Pancreas (tissue), 10 donors: ENCODE results near the gene DEAF1. TPM values are rescaled to one million over a fixed set of nuclear protein-coding genes. Genes with fewer than 3 reads are reported as not detected.

Experiments
- ATAC-seq, 4 donors: fragments of 200-7000 bp; cut with Tn5 transposase; one replicate each; pipeline versions ENCODE4 v1.8.0 to v1.9.1; 2020; ENCODE audit warnings: mild to moderate bottlenecking in 4 of 4, moderate library complexity in 4 of 4
- DNase-seq, 6 donors: peaks; one replicate each; pipeline ENCODE4 v3.0.0-alpha.2; 2020
- FAIRE-seq: peaks from 2 replicates; lab custom pipeline; 2012; peaks lifted over from hg19 to GRCh38; lab: Jason Lieb, UNC
- H3K27ac ChIP-seq, 4 donors: fragments of 200-600 bp; sonication (generic); 1 replicate in 3 of 4; 2 replicates in 1 of 4; pipeline versions ENCODE4 v1.5.0 to v1.8.0; 2020
- H3K27me3 ChIP-seq, 4 donors: fragments of 200-600 bp; one replicate each; pipeline ENCODE4 v1.8.0; 2021
- H3K36me3 ChIP-seq, 3 donors: fragments of 200-600 bp; sonication (generic) in 1 of 3; one replicate each; pipeline versions ENCODE4 v1.5.0 to v1.8.0; 2020 to 2021
- H3K4me1 ChIP-seq, 3 donors: fragments of 200-600 bp; one replicate each; pipeline ENCODE4 v1.8.0; 2021
- H3K4me3 ChIP-seq, 4 donors: fragments of 200-600 bp; sonication (generic) in 2 of 4; one replicate each; pipeline versions ENCODE4 v1.5.0 to v1.8.0; 2020 to 2021
- H3K9me3 ChIP-seq, 4 donors: fragments of 200-600 bp; one replicate each; pipeline ENCODE4 v1.8.0; 2021
- WGBS, 2 donors: extraction: QIAGEN DNeasy Blood & Tissue Kit; methylation state at CpG; one replicate each; pipeline ENCODE4 v1.1.7; 2013; 5-methylcytosine and 5-hydroxymethylcytosine counted together
- intact Hi-C, 3 donors: fragments of 100-400 bp; cut with DNase I; formaldehyde crosslinking; loops; one replicate each; pipeline versions ENCODE4 v1.11.1 to v1.14.2; 2022
- polyA plus RNA-seq, 2 donors: library from polyadenylated mRNA; stranded (reverse); fragments of 200-250 nt; gene quantifications; one replicate each; pipeline ENCODE4 v1.2.3, GENCODE V29; 2013
- total RNA-seq, 6 donors: library from RNA; stranded (reverse); fragmentation: NEBNext Ultra II Directional in 4 of 6; extraction: Animal tissue kit (Norgen Biotek cat#: 25700) in 4 of 6; gene quantifications; one replicate each; pipeline versions ENCODE4 v1.2.1 to v1.2.4, GENCODE V29; 2021 to 2023
- TF ChIP-seq, protein P1 (sequence below), 4 donors: fragments of 200-600 bp; sonication (generic) in 3 of 4; IDR thresholded peaks; one replicate each; pipeline versions ENCODE4 v1.5.0 to v1.8.0; 2021; ENCODE audit warnings: antibody characterized with exemption in 4 of 4
- donor health status: healthy with polysubstance abuse.
- donor health status: DM: no; HTN: no; CAD: no; lungs with moderate emphysema.
- donor health status: DM: no; HTN: no; CAD: no.
- donor health status: control.
- donor health status: control.
- donor health status: Bipolar disorder and iron deficiency.
- donor health status: DM: yes; HTN: yes; CAD: no.
- donor health status: DM: no; HTN: no; CAD: no.
- donor health status: DM: no; HTN: no; CAD: no.
- donor health status: DM: yes; HTN: yes; CAD: no.

DEAF1 gene
- total and polyA plus RNA-seq, 8 donors = 15.9 to 33.8 (median 21.0) TPM

DNA sequence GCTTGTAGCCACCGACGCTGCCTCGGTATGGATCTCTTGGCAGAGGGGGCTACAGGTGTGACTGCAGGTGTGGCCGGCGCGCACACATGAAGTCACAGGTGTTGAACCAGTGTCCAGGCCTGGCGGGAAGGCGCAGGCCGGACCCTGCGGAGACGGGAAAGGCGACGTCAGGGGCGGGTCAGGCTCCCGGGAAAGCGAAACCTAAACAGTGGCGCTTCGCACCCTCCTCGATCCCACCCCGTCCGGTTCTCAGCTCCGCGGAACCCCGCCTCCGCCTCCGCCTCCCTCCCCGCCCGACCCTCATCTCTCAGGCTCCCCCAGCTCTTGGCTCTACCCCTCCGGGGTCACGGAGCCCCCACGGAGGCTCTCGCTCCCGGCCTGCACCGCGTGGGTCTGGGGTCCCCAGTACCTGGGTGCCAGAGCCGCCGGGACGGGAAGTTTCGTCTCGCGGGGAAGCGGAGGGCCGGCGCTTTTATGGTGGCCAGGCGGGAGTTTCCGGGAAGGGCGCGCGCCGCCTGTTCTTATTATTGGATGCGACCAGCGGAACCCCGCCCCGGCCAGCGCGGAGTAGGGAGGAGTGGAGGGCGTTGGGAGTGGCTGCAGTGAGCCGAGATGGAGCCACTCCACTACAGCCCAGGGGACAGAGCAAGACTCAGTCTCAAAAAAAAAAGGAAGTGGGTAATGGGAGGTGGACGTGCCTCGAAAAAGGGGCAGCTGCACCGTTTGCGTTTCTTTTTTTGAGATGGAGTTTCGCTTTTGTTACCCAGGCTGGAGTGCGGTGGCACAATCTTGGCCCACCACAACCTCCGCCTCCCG is 79.3 kb downstream of the DEAF1 start, which contains the start of gene IRF7:
IRF7 (minus strand) TSS at position 447 of the 816 bp plus-strand sequence. CDS start 586 bp downstream, outside the sequence.
- Histone ChIP-seq H3K27ac (peak within 1 kb of the TSS; percentile 79 to 91 (median 84)), H3K27me3 (no peaks in the 10 kb centered on the region), H3K36me3 (peaks cover 0 to 26% (median 12%) of the 10 kb centered on the region in 3 donors), H3K9me3 (no peaks in the 10 kb centered on the region), H3K4me1 (peaks cover 0 to 9% (median 7%) of the 10 kb centered on the region in 3 donors), H3K4me3 (peak within 1 kb of the TSS; percentile 29 to 53 (median 50))
- peak; percentile 88 to 94 (median 91) for DNase-seq
- 25 to 53% methylated on average over 64 to 66 of the region's 66 CpGs for WGBS, 2 donors
- peak; percentile 82 to 90 (median 86) for ATAC-seq
- no peak for FAIRE-seq
- intact Hi-C loops = no loop called here
- TF ChIP-seq, protein P1, sequence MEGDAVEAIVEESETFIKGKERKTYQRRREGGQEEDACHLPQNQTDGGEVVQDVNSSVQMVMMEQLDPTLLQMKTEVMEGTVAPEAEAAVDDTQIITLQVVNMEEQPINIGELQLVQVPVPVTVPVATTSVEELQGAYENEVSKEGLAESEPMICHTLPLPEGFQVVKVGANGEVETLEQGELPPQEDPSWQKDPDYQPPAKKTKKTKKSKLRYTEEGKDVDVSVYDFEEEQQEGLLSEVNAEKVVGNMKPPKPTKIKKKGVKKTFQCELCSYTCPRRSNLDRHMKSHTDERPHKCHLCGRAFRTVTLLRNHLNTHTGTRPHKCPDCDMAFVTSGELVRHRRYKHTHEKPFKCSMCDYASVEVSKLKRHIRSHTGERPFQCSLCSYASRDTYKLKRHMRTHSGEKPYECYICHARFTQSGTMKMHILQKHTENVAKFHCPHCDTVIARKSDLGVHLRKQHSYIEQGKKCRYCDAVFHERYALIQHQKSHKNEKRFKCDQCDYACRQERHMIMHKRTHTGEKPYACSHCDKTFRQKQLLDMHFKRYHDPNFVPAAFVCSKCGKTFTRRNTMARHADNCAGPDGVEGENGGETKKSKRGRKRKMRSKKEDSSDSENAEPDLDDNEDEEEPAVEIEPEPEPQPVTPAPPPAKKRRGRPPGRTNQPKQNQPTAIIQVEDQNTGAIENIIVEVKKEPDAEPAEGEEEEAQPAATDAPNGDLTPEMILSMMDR (IDR thresholded peaks at IDR 0.05) = no peak

DNA sequence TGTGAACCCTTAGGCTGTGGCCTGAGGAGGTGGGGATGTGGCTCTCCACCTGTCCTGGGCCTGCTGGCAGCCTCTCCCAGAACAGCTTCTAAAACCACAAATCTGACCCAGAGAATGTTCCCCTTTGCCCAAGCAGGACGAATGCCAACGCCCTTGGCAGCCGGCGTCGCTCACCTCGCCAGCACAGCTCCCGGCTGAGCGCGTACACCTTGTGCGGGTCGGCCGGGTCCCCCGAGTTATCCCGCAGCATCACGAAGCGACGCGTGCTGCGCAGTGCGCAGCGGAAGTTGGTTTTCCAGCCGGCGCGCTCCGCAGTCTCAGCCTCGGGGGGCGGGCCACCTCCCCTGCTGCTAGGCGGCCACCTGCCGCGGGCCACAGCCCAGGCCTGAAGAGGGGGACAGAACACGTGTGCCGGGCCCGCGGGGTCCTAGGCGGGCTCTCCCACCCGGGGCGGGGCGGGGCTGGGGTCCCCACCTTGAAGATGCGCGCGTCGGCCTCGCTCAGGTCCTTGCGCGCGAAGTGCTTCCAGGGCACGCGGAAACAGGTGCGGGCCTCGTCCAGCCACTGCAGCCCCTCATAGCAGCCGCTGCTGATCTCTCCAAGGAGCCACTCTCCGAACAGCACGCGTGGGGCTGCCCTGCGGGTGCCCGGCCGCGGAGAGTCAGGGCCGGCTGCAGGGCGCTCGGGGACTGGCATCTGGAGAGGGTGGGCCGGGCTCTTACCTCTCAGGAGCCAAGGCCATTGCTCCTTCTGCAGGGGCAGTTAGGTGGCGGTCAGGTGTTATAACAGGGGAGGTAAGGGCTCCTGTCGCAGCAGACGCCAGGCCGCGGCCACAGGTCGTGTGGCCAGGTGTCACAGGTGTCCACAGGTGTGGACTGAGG is 80.2 kb downstream of the DEAF1 start:
- intact Hi-C loops = no loop called here
- ATAC-seq (peak; percentile 2 to 33 (median 18)), FAIRE-seq (no peak), DNase-seq (peak; percentile 46 to 76 (median 68))
- Histone ChIP-seq H3K4me1 (peaks cover 0 to 9% (median 7%) of the 10 kb centered on the region in 3 donors), H3K9me3 (no peaks in the 10 kb centered on the region), H3K36me3 (peaks cover 0 to 35% (median 19%) of the 10 kb centered on the region in 3 donors), H3K27ac (peak overlapping the region; percentile 79 to 91 (median 84)), H3K4me3 (peak overlapping the region; percentile 29 to 53 (median 50)), H3K27me3 (no peaks in the 10 kb centered on the region)
- WGBS, 2 donors = 52 to 72% methylated on average over 68 of the region's 68 CpGs
- TF ChIP-seq, protein P1 (IDR thresholded peaks at IDR 0.05) = no peak

DNA sequence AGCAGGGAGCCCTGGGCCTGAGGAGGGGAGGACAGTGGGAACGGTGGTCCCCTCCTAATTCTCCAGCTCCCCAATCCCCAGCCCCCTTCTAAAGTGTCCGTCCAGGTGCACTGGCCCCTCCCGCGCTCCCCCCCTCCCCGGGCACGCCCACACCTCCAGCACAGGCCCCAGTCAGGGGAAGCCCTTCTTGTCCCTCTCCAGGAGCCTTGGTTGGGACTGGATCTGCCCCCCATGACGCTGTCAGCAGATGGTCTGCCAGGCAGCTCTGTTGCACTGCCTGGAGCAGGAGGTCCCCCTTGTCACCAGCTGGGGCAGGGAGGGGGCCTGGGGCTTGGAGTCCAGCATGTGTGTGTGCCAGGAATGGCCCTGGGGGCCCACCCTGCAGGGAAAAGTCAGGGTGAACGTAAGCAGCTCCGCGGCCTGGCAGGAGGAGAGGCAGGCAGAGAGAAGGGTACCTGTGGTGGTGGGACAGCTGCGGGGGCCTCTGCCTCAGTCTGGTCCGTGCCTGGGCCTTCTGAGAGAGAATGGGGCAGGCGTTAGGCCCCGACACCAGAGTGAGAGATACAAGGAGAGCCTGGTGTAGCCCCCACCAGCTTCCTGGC is 80.9 kb downstream of the DEAF1 start:
- FAIRE-seq = no peak
- Histone ChIP-seq H3K36me3 (peaks cover 0 to 41% (median 26%) of the 10 kb centered on the region in 3 donors), H3K27ac (peak overlapping the region; percentile 79 to 91 (median 84)), H3K4me3 (peak overlapping the region in 1 of 4 donors; percentile 51), H3K27me3 (no peaks in the 10 kb centered on the region), H3K4me1 (peaks cover 0 to 9% (median 7%) of the 10 kb centered on the region in 3 donors), H3K9me3 (no peaks in the 10 kb centered on the region)
- DNase-seq = peak in 4 of 6 donors; percentile 27 to 83 (median 50)
- ATAC-seq = no peak
- intact Hi-C loops = no loop called here
- TF ChIP-seq, protein P1 (IDR thresholded peaks at IDR 0.05) = no peak
- WGBS, 2 donors = 74 to 87% methylated on average over 11 to 14 of the region's 14 CpGs

DNA sequence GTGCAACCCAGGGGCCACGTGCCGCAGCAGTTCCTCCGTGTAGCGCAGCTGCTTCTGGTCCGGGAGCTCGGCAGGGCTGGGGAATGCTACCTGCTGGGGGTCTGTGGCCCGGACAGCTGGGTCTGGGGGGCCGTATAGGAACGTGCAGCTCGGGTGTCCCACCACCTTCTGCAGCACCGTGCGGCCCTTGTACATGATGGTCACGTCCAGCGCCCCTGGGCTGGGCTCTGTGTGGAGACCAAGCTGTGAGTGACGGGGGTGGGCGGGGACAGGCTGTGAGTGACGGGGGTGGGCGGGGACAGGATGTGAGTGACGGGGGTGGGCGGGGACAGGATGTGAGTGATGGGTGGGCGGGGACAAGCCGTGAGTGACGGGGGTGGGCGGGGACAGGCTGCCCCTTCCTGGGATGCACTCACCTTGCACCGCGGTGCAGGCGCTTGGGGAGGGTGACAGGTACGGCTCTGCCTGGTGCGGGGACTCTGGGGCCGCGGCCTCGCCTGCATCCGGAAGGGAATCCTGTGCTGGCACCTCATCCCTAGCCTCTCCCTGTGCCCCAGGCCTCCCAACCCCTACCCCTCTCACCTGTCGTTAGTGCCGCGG is 81.6 kb downstream of the DEAF1 start:
- intact Hi-C loops = no loop called here
- ATAC-seq (peak in 2 of 4 donors; percentile 2 to 17), FAIRE-seq (no peak), DNase-seq (peak in 5 of 6 donors; percentile 49 to 88 (median 49))
- TF ChIP-seq, protein P1 (IDR thresholded peaks at IDR 0.05) = no peak
- Histone ChIP-seq H3K27me3 (no peaks in the 10 kb centered on the region), H3K27ac (peak overlapping the region in 1 of 4 donors; percentile 80), H3K9me3 (no peaks in the 10 kb centered on the region), H3K4me1 (peaks cover 0 to 9% (median 7%) of the 10 kb centered on the region in 3 donors), H3K36me3 (peaks cover 0 to 47% (median 32%) of the 10 kb centered on the region in 3 donors), H3K4me3 (no peak overlapping the region)
- WGBS, 2 donors = 75 to 76% methylated on average over 33 to 36 of the region's 36 CpGs
